ENCODE measurements around the gene MAST4. TPM values are rescaled to one million over a fixed set of nuclear protein-coding genes. Genes with fewer than 3 reads are reported as not detected.

MAST4 gene
- total and polyA plus RNA-seq, 2 of the 4 experiments (the other 2 are of a cell fraction): 4.8 to 6.8 TPM

DNA sequence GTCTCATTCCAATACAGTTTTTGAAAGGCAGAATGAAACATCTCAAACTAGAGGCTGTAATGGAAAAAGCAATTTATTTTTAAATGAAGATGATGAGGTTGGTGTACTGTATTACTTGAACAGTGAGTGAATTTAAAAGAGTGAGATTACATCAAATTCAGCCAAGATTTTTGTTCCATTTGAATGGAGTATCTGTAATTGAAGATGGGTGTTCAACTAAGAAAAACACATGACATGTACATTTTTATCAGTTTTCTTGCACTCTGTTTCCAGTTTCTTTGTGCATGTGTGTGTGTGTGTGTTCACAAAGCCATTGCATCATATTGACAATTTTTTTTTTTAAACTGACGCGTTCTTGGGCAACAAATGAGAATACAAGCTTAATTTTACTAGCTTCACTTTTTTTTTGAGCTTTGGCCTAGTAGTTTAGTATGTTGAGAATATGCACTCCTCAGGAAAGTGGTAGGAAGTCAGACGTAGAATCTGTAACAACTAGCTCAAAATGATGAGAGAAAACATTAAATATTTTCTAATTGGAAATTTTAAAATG lies 243.5 kb downstream of the MAST4 start:
- intact Hi-C loops (cut with micrococcal nuclease): no loop called here
- no peak for DNase-seq
- H4K5ac ChIP-seq (ENCODE audit: low read depth, low read length): no peak overlapping the region
- H3K4me2 ChIP-seq (ENCODE audit: low read depth, low read length): no peak overlapping the region
- WGBS, 2 experiments (ENCODE audit: extremely low coverage in 2 of 2, insufficient read length in 1 of 2): no CpG with 5 or more reads among the region's 3 CpGs
- H3K27me3 ChIP-seq (ENCODE audit: control insufficient read depth, insufficient read depth, low read length): peaks cover 2% of the 10 kb centered on the region; the same call in 1 of the 2 replicates
- H3K79me1 ChIP-seq (ENCODE audit: low read depth in 1 of 2, low read length in 2 of 2): no peaks in the 10 kb centered on the region
- no peak overlapping the region for H2BK15ac ChIP-seq (ENCODE audit: low read depth, low read length)
- no peak overlapping the region for H3K27ac ChIP-seq (ENCODE audit: insufficient read depth, low read length)
- in situ Hi-C loops (cut with MboI; ENCODE audit: low sequenced_read_pairs): no loop called here
- H2AFZ ChIP-seq (replicated peaks; ENCODE audit: low read length, poor library complexity): no peak overlapping the region
- H2AK9ac ChIP-seq (replicated peaks; ENCODE audit: low read depth, low read length, poor library complexity): no peak overlapping the region
- no TSS peak for BruUV-seq (replicated peaks)
- H3K4me1 ChIP-seq (ENCODE audit: control insufficient read depth, insufficient read depth, low read length): no peaks in the 10 kb centered on the region
- H3K36me3 ChIP-seq (ENCODE audit: control insufficient read depth, insufficient read depth, low read length): no peaks in the 10 kb centered on the region
- no peak overlapping the region for H3K14ac ChIP-seq (replicated peaks; ENCODE audit: low read depth, low read length)
- no peak overlapping the region for H2BK120ac ChIP-seq (ENCODE audit: low read depth, low read length)
- no peaks in the 10 kb centered on the region for H4K20me1 ChIP-seq (ENCODE audit: insufficient read depth, low read length)
- no peak overlapping the region for H3K18ac ChIP-seq (ENCODE audit: low read depth, low read length)
- no peak overlapping the region for H4K8ac ChIP-seq (ENCODE audit: low read depth in 2 of 2, low read length in 2 of 2)
- H3K9me3 ChIP-seq (ENCODE audit: control insufficient read depth, insufficient read depth, low read length): no peaks in the 10 kb centered on the region
- no peak overlapping the region for H3K23ac ChIP-seq (ENCODE audit: low read depth, low read length)
- H3K4me3 ChIP-seq (ENCODE audit: insufficient read depth, low read depth, low read length): no peak overlapping the region
- no peak overlapping the region for H3K56ac ChIP-seq (ENCODE audit: extremely low read depth, insufficient read depth, low read length)
- TF ChIP-seq FOS (IDR thresholded peaks at IDR 0.05; ENCODE audit: low read depth, low read length): no peak
- no peak for TF ChIP-seq RCOR1 (IDR thresholded peaks at IDR 0.05; ENCODE audit: insufficient replicate concordance, low read length)
- TF ChIP-seq POLR2A (IDR thresholded peaks at IDR 0.05; ENCODE audit: low read depth, low read length): no peak
- no peak for TF ChIP-seq RAD21 (IDR thresholded peaks at IDR 0.05; ENCODE audit: low read length)
- no peak for TF ChIP-seq RFX5 (IDR thresholded peaks at IDR 0.05; ENCODE audit: low read depth, low read length)
- no peak for TF ChIP-seq MXI1 (IDR thresholded peaks at IDR 0.05; ENCODE audit: borderline replicate concordance, low read depth, low read length)
- TF ChIP-seq, protein P1, sequence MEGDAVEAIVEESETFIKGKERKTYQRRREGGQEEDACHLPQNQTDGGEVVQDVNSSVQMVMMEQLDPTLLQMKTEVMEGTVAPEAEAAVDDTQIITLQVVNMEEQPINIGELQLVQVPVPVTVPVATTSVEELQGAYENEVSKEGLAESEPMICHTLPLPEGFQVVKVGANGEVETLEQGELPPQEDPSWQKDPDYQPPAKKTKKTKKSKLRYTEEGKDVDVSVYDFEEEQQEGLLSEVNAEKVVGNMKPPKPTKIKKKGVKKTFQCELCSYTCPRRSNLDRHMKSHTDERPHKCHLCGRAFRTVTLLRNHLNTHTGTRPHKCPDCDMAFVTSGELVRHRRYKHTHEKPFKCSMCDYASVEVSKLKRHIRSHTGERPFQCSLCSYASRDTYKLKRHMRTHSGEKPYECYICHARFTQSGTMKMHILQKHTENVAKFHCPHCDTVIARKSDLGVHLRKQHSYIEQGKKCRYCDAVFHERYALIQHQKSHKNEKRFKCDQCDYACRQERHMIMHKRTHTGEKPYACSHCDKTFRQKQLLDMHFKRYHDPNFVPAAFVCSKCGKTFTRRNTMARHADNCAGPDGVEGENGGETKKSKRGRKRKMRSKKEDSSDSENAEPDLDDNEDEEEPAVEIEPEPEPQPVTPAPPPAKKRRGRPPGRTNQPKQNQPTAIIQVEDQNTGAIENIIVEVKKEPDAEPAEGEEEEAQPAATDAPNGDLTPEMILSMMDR (conservative IDR thresholded peaks at IDR 0.05; ENCODE audit: low read depth, low read length): no peak
- TF ChIP-seq, protein P2, sequence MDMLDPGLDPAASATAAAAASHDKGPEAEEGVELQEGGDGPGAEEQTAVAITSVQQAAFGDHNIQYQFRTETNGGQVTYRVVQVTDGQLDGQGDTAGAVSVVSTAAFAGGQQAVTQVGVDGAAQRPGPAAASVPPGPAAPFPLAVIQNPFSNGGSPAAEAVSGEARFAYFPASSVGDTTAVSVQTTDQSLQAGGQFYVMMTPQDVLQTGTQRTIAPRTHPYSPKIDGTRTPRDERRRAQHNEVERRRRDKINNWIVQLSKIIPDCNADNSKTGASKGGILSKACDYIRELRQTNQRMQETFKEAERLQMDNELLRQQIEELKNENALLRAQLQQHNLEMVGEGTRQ (IDR thresholded peaks at IDR 0.05; ENCODE audit: low read depth, low read length): no peak
- no peak for TF ChIP-seq SMC3 (IDR thresholded peaks at IDR 0.05; ENCODE audit: low read depth, low read length)
- no peak for TF ChIP-seq MAFK (IDR thresholded peaks at IDR 0.05; ENCODE audit: low read depth, low read length)
- H4K91ac ChIP-seq (ENCODE audit: insufficient read depth, low read depth, low read length): no peak overlapping the region
- no peaks in the 10 kb centered on the region for H3K9me1 ChIP-seq (ENCODE audit: insufficient read depth, low read length)
- H2AK5ac ChIP-seq (ENCODE audit: low read depth, low read length): no peak overlapping the region
- no peak overlapping the region for H3K9ac ChIP-seq (ENCODE audit: low read depth, low read length)
- POLR2A ChIA-PET (ENCODE audit: unreplicated experiment): no interaction called here
- no peak for ATAC-seq (ENCODE audit: low read depth)
- no peak overlapping the region for H2BK5ac ChIP-seq (ENCODE audit: low read depth, low read length, poor library complexity, severe bottlenecking)
- dilution Hi-C loops (cut with HindIII; ENCODE audit: low sequenced_read_pairs, unreplicated experiment): no loop called here
- H2BK20ac ChIP-seq (ENCODE audit: low read depth, low read length): no peak overlapping the region
- CTCF ChIA-PET: interaction anchor here (0.6 to 1.2 kb wide), 2 partner anchors 10 to 134 kb away, joined by 3 read pairs; no protein-coding TSS in a partner anchor
- no peak overlapping the region for H3K4ac ChIP-seq (ENCODE audit: low read depth, low read length)

Measured in IMR-90 (cell line).